ENCODE data around the gene TBC1D21. TPM values are rescaled to one million over a fixed set of nuclear protein-coding genes. Genes with fewer than 3 reads are reported as not detected.

The TBC1D21 gene, protein sequence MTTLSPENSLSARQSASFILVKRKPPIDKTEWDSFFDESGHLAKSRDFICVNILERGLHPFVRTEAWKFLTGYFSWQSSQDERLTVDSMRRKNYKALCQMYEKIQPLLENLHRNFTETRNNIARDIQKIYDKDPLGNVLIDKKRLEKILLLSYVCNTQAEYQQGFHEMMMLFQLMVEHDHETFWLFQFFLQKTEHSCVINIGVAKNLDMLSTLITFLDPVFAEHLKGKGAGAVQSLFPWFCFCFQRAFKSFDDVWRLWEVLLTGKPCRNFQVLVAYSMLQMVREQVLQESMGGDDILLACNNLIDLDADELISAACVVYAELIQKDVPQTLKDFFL
- total RNA-seq = not detected in 2 replicates

DNA sequence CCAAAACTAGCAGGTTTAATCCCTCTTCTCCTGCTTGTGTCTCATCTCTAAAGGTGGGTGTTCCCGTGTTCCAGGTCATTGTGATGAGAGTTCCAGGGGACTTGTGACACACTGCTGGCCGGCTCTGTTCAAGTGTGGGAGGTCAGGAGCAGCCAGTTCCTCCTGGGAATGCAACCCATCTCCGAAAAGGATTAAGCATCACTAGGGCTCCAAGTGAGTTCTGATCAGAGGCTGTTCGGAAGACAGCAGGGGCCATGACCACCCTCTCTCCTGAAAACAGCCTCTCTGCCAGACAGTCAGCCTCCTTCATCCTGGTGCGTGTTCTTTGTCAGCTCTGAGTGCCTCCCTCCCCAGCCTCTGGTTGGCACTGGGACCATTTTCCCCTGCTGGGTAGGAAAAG lies at the start of gene TBC1D21:
Gene TBC1D21 (plus strand): TSS at position 109 of the 400 bp plus-strand sequence. CDS start 146 bp downstream, at position 255.

DNA sequence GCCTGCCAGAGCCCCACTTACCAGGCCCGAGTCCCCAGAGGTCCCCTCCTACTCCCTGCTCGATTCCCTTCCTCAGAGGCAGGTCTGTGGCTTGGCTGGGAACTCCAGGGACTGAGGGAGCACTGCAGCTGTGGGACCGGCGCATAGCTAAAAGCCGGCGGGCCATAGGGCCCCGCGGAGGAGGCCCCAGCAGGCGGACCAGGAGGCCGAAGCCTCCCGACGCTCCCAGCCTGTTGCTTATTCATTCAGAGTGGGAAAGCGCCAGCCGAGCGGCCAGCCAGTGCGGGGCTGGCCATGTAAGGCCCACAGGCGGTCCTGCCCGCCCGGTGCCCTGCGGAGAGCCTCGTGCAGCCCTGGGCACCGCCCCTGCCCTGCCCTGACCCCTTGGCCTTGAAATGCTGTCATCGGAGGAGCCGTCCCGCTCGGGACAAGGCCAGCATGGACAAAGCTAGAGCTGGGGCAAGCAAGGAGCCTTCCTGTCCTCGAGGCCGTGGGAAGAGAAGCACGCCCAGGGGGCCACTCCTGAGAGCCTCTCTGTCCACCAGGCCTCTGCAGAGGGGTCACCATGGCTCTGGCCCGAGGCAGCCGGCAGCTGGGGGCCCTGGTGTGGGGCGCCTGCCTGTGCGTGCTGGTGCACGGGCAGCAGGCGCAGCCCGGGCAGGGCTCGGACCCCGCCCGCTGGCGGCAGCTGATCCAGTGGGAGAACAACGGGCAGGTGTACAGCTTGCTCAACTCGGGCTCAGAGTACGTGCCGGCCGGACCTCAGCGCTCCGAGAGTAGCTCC lies 53.0 kb downstream of the TBC1D21 start, which contains the start of gene LOXL1:
Gene LOXL1 (plus strand): TSS at position 244 of the 784 bp plus-strand sequence. CDS start 322 bp downstream, at position 566.

Other genes starting within 250 kb of the TBC1D21 start
- 52.5 and 62.7 TPM in 2 replicates for gene NPTN, start 240.2 kb upstream of the TBC1D21 start, total RNA-seq
- gene CD276, start 189.2 kb upstream of the TBC1D21 start, total RNA-seq = 47.3 and 51.8 TPM in 2 replicates
- gene INSYN1, start 120.2 kb upstream of the TBC1D21 start, total RNA-seq = not detected in 2 replicates
- 1.4 and 2.5 TPM in 2 replicates for gene LOXL1, start 52.9 kb downstream of the TBC1D21 start, total RNA-seq
- gene STOML1, start 118.7 kb downstream of the TBC1D21 start, total RNA-seq = 13.9 and 18.3 TPM in 2 replicates
- gene PML, start 121.2 kb downstream of the TBC1D21 start, total RNA-seq = 127 and 139 TPM in 2 replicates
- gene GOLGA6A, start 209.0 kb downstream of the TBC1D21 start, total RNA-seq = not detected in 2 replicates